Lung microvascular endothelial cell (primary cell): ENCODE data around the gene ZNF444. TPM values are rescaled to one million over a fixed set of nuclear protein-coding genes. Genes with fewer than 3 reads are reported as not detected.

Experiments used
- DNase-seq, 2 donors: peaks; one replicate each; pipeline versions ENCODE4 v3.0.0 to v3.0.0-alpha.2; 2010; ENCODE audit warnings: low read depth in 2 of 2
- total RNA-seq: library from RNA; depleted of rRNA; stranded (reverse); fragments of >200 nt; gene quantifications from 2 replicates; pipeline ENCODE4 v1.2.1, GENCODE V29; 2014

The ZNF444 gene
- total RNA-seq, 1 donor from 2014 or later = 12.5 TPM

- DNase-seq = peak; percentile 97
Measured at GRCh38 chr19:56121180-56122167, 19.6 kb upstream of the ZNF444 start, which contains the start of gene ZNF787. ZNF787 (minus strand) TSS chr19:56121295; CDS start chr19:56103217, 18,078 bp downstream.

GRCh38 chr19:56123266-56123891 lies 17.7 kb upstream of the ZNF444 start:
- no peak for DNase-seq

- no peak for DNase-seq
Measured at GRCh38 chr19:56124578-56124977, 16.5 kb upstream of the ZNF444 start.

- no peak for DNase-seq
Measured at GRCh38 chr19:56125806-56126590, 15.1 kb upstream of the ZNF444 start.

- no peak for DNase-seq
Measured at GRCh38 chr19:56126983-56127780, 13.9 kb upstream of the ZNF444 start.

GRCh38 chr19:56130006-56130405 lies 11.1 kb upstream of the ZNF444 start:
- DNase-seq = no peak

- DNase-seq = no peak
Measured at GRCh38 chr19:56131651-56132050, 9.4 kb upstream of the ZNF444 start.

GRCh38 chr19:56132316-56132822 lies 8.7 kb upstream of the ZNF444 start:
- DNase-seq = no peak

GRCh38 chr19:56133858-56134653 lies 7.0 kb upstream of the ZNF444 start:
- no peak for DNase-seq

- no peak for DNase-seq
Measured at GRCh38 chr19:56134654-56134921, 6.5 kb upstream of the ZNF444 start.

- DNase-seq = no peak
Measured at GRCh38 chr19:56136362-56136761, 4.7 kb upstream of the ZNF444 start.

- DNase-seq = peak in 1 of 2 donors; percentile 86
Measured at GRCh38 chr19:56137405-56137804, 3.7 kb upstream of the ZNF444 start.

GRCh38 chr19:56138069-56138468 lies 3.0 kb upstream of the ZNF444 start:
- peak in 1 of 2 donors; percentile 43 for DNase-seq

- no peak for DNase-seq
Measured at GRCh38 chr19:56139847-56140582, 1.1 kb upstream of the ZNF444 start.

GRCh38 chr19:56141417-56141993 lies 418 bp downstream of the ZNF444 start:
- no peak for DNase-seq

GRCh38 chr19:56142087-56142787 lies 1.1 kb downstream of the ZNF444 start:
- DNase-seq = no peak

- DNase-seq = no peak
Measured at GRCh38 chr19:56142897-56143434, 1.9 kb downstream of the ZNF444 start.

GRCh38 chr19:56144376-56144775 lies 3.3 kb downstream of the ZNF444 start:
- no peak for DNase-seq
